Stimulated activated CD4-positive, alpha-beta T cell treated with anti-CD3 and anti-CD28 coated beads, Interleukin-1b, Interleukin-23, amount 100 ng/mL, for 1 hour (primary cell): Measurements from ENCODE around the gene TPRG1L.
"Not testable (repeated sequence)": the region's sequence is repeated elsewhere in the genome, so short reads cannot be mapped to it uniquely, and the experiment has no call there.

Source experiments
- DNase-seq, 2 donors: peaks; one replicate each; pipeline ENCODE4 v3.0.0-alpha.2; 2020; ENCODE audit warnings: low read depth in 2 of 2

Gene TPRG1L

GRCh38 chr1:3609016-3609768 is 15.6 kb upstream of the TPRG1L start:
- DNase-seq: no peak

DNA sequence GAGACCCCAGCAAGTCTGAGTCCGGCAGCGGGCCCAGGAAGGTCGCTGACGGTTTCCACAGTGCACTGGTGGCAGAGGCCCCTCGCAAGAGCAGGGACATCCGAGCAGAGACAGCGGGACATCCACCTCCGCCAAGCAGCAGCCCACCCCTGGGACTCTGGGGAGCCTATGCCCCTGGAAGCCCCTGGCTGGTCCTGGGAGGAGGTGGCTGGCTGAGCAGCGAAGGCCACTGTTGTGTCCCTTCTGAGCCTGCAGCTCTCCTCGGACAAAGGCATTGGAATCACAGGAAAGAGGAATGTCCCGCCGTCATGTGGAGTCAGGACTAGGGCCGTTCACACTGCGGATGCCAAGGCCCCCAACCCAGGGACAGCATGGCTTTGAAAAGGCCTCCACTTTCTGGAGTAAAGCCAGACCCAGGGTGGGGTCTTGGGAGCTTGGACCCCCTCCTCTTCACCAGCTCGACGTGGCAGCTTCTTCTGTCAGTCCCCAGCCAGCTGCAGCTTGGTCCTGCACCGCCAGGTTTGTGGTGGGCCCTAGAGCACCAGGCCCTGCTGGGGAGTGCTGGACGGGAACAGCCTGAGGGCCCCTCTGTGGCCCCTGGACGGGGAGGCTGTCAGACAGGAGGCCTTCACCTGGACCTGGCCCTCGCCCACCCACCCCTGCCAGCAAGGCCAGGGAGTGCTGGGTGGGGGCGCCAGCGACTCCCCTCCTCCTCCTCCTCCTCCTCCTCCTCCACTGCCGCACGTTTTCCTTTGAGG is 14.9 kb upstream of the TPRG1L start:
- DNase-seq: no peak

DNA sequence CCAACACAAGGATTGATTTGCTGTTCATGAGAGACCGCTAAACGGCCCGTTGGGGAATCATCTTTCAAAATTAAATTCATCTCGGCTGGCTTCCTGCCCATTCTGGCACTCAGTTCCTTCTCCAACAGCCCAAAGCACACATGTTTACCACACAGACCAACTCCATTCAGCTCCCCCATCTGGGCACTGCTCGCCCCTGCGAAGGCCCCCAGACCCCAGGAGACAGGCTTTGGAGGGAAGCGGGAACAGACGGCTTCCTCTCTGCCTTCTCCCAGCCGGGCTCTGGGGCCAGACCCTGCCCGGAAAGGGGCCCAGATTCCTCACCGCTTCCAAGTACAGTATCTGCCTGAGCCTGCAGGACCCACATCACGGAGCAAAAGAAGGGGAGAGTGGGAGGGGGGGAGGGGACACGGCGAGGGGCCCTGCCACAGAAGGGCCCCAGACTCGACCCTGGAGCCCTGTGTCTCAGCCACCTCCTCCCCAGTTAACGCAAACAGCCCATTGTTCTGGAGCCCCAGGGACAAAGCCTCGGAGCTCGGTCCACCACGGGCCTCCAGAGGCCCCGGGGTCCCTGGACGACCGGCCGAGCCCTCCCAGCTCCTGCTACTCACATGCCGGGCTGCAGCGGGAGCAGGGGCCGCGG is 14.2 kb upstream of the TPRG1L start:
- DNase-seq: no peak

GRCh38 chr1:3611170-3612019 is 13.4 kb upstream of the TPRG1L start, which contains the start of gene MEGF6:
MEGF6 (minus strand) TSS chr1:3611508; CDS start chr1:3611268, 240 bp downstream.
- peak; percentile 17 to 50 for DNase-seq

DNA sequence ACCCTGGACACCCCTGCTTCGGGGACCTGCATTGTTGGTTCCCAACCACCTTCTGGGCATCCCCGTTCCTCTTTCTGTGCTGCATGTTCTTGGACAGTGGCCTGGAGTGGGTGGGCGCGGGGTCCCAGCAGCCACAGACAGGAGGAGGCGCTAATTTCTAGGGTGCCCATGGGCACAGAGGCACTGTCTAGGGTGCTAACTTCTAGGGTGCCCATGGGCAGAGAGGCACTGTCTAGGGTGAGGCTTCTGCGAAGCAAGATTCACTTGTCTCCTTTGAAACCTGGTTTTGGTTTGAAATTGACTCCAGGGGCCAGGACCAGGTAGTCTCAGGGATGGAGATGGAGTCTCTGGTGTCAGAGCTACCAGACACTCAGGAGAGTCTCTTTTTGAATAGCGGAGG is 12.7 kb upstream of the TPRG1L start:
- no peak for DNase-seq

- DNase-seq: no peak
Observed at GRCh38 chr1:3614755-3615742, 9.8 kb upstream of the TPRG1L start.

GRCh38 chr1:3616861-3617260 is 8.0 kb upstream of the TPRG1L start:
- no peak for DNase-seq

DNA sequence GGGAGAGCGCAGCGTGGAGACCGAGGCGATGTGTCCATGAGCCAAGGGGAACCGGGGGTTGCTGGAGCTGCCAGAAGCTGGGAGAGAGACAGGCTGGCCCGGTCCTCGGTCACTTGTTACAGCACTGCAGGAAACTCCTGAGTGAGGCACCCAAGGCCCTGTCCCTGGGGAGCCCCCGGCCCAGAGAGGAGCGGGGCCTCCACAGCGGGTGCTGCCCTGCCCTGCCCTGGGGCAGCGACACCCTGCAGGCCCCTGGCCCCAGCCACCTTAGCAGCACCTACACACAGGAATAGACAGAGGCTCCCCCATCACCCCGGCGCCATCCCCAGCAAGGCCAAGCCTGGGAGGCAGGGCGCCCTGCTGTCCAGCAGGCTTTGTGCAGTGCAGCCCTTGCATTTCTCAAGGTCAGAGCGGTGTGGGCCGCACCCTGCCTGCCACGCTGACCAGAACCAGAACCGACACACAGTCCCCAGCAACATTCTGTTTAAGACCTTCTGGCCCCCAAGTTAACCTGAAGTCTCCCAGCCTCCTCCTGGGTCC is 6.9 kb upstream of the TPRG1L start:
- DNase-seq: no peak

- DNase-seq: no peak
Observed at GRCh38 chr1:3618531-3618880, 6.3 kb upstream of the TPRG1L start.

GRCh38 chr1:3618881-3619671 is 5.7 kb upstream of the TPRG1L start:
- peak; percentile 43 to 55 for DNase-seq

DNA sequence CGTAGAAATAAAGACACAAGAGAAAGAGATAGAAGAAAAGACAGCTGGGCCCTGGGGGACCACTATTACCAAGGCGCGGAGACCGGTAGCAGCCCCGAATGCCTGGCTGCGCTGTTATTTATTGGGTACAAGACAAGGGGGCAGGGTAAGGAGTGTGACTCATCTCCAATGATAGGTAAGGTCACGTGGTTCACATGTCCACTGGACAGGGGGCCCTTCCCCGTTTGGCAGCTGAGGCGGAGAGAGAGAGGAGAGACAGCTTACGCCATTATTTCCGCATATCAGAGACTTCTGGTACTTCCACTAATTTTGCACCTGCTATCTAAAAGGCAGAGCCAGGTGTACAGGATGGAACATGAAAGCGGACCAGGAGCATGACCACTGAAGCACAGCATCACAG is 4.1 kb upstream of the TPRG1L start:
- DNase-seq: no peak

DNA sequence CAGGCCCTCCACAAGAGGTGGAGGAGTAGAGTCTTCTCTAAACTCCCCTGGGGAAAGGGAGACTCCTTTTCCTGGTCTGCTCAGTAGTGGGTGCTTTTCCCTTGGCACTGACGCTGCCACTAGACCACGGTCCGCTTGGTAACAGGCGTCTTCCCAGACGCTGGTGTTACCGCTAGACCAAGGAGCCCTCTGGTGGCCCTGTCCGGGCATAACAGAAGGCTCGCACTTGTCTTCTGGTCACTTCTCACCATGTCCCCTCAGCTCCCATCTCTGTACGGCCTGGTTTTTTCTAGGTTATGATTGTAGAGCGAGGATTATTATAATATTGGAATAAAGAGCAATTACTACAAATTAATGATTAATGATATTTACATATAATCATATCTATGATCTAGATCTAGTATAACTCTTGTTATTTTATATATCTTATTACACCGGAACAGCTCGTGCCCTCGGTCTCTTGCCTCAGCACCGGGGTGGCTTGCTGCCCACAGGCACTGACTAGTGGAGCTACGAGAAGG is 3.6 kb upstream of the TPRG1L start:
- DNase-seq: not testable (repeated sequence)

DNA sequence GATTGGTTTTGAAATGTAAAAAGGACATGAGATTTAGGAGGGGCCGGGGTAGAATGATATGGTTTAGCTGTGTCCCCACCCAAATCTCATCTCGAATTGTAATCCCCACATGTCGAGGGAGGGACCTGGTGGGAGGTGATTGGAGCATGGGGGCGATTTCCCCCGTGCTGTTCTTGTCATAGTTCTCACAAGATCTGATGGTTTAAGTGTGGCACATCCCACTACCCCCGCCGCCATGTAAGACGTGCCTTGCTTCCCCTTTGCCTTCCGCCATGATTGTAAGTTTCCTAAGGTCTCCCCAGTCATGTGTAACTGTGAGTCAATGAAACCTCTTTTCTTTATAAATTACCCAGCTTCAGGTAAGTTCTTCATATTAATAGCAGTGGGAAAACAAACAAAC is 2.7 kb upstream of the TPRG1L start:
- not testable (repeated sequence) for DNase-seq

GRCh38 chr1:3623441-3624199 is 1.2 kb upstream of the TPRG1L start:
- no peak for DNase-seq

- no peak for DNase-seq
Observed at GRCh38 chr1:3625151-3625907, 514 bp downstream of the TPRG1L start.

DNA sequence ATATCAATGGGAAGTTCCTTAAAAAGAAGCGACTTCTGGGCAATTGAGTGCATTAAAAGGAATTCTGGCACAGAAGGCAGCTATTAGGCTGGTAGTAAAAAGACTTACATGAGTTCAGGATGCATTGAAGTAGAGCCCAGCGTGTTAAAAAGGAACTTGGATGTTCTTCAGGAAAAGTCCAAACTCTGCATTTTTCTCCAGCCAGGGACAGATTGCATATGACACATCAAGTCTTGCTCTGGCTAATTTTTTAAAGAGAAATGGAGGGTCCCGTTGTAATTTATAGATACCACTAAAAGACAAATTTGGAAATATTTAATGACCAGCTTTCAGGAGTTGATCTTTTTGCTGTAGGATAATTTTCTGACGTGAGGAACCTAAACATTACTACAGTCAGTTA is 1.2 kb downstream of the TPRG1L start:
- DNase-seq: no peak

DNA sequence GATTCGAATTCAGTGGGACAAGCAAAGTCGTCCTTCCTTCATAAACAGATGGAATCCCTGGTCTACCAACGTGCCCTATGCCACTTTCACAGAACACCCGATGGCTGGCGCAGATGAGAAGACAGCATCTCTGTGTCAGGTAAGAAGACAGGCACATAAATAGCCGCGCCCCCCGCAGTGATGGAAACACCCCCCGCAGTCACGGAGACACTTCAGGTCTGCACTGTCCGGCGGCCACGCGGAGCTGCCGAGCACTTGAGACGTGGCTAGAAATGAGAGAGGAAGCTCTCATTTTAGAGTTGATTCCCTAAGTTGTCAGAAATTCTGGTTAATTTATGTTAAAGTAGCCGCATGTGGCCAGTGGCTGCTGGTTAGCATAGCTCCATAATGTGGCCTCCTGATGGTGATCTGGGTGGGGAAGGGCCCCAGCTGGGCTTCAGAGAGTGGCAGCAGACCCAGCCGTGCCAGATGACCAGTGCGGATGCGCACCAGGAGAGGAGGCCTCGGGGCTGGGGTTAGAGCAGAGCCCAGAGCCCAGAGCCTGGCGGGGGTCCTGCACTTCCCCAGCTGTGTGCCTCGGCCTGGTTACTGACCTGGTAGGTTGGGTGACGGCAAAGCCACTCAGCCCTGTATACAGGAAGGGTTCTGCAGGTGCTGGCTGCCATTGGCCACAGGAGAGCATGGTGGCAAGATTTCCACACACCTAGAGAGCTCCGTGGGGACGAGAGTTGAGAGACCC is 2.9 kb downstream of the TPRG1L start:
- DNase-seq: no peak
